Hepatocyte (in vitro differentiated cells): ENCODE data around the gene LPAR1. TPM values are rescaled to one million over a fixed set of nuclear protein-coding genes. Genes with fewer than 3 reads are reported as not detected.

Experiments
- DNase-seq: peaks from one replicate; pipeline ENCODE4 v3.0.0-alpha.2; 2016; ENCODE audit warnings: low spot score
- H2AFZ ChIP-seq: fragments of 200-600 bp; sonication (generic); 2 replicates; pipeline ENCODE4 v1.6.0; 2016; ENCODE audit warnings: antibody characterized with exemption, mild to moderate bottlenecking
- H3K27ac ChIP-seq: fragments of 200-600 bp; sonication (generic); 2 replicates; pipeline ENCODE4 v1.5.1; 2016; ENCODE audit warnings: mild to moderate bottlenecking
- H3K27me3 ChIP-seq: fragments of 200-600 bp; sonication (generic); 2 replicates; pipeline ENCODE4 v1.6.1; 2016
- H3K36me3 ChIP-seq: fragments of 200-600 bp; sonication (generic); replicated peaks from 2 replicates; pipeline ENCODE4 v1.5.1; 2016; ENCODE audit warnings: low read depth; ENCODE audit not compliant: insufficient read depth
- H3K4me1 ChIP-seq: fragments of 200-600 bp; sonication (generic); 2 replicates; pipeline ENCODE4 v1.5.1; 2016; ENCODE audit warnings: mild to moderate bottlenecking, moderate library complexity; ENCODE audit not compliant: insufficient read depth
- H3K4me2 ChIP-seq: fragments of 200-600 bp; sonication (generic); 2 replicates; pipeline ENCODE4 v1.6.0; 2016
- H3K4me3 ChIP-seq: fragments of 200-600 bp; sonication (generic); 2 replicates; pipeline ENCODE4 v1.5.1; 2016; ENCODE audit warnings: mild to moderate bottlenecking
- H3K79me2 ChIP-seq: fragments of 200-600 bp; sonication (generic); 2 replicates; pipeline ENCODE4 v1.6.0; 2017; ENCODE audit warnings: mild to moderate bottlenecking
- H3K9me2 ChIP-seq: fragments of 200-600 bp; sonication (generic); replicated peaks from 2 replicates; pipeline ENCODE4 v1.6.0; 2017; ENCODE audit warnings: mild to moderate bottlenecking; ENCODE audit not compliant: insufficient read depth
- H3K9me3 ChIP-seq: fragments of 200-600 bp; sonication (generic); 2 replicates; pipeline ENCODE4 v1.5.1; 2016; ENCODE audit warnings: low read depth, mild to moderate bottlenecking
- H4K20me1 ChIP-seq: fragments of 200-600 bp; sonication (generic); 2 replicates; pipeline ENCODE4 v1.6.0; 2016; ENCODE audit warnings: mild to moderate bottlenecking; ENCODE audit not compliant: insufficient read depth, poor library complexity, severe bottlenecking
- EZH2 ChIP-seq: fragments of 200-600 bp; sonication (generic); IDR thresholded peaks from 2 replicates; pipeline ENCODE4 v1.6.1; 2016; ENCODE audit warnings: antibody characterized with exemption, mild to moderate bottlenecking, borderline replicate concordance
- EZH2phosphoT487 ChIP-seq: fragments of 200-600 bp; sonication (generic); IDR thresholded peaks from one replicate; pipeline ENCODE4 v1.6.1; 2018; ENCODE audit warnings: antibody characterized with exemption, mild to moderate bottlenecking, low read depth, moderate library complexity; ENCODE audit not compliant: unreplicated experiment, severe bottlenecking
- WGBS: methylation state at CpG from one replicate; pipeline ENCODE4 v1.1.6; 2016; ENCODE audit warnings: low lambda C conversion rate; ENCODE audit errors: missing lambda C conversion rate; 5-methylcytosine and 5-hydroxymethylcytosine counted together
- polyA plus RNA-seq: library from polyadenylated mRNA; unstranded; fragments of >200 nt; fragmentation: Nextera tagmentation; extraction: Ambion mirVana; gene quantifications from 2 replicates; pipeline ENCODE4 v1.2.1, GENCODE V29; 2016
- total RNA-seq: library from RNA; depleted of rRNA; stranded (reverse); fragments of >200 nt; gene quantifications from 2 replicates; pipeline ENCODE4 v1.2.3, GENCODE V29; 2014
- TF ChIP-seq, protein P1 (sequence below): fragments of 200-600 bp; sonication (generic); IDR thresholded peaks from 2 replicates; pipeline ENCODE4 v1.5.1; 2016; ENCODE audit warnings: antibody characterized with exemption, mild to moderate bottlenecking; ENCODE audit not compliant: poor library complexity

Gene LPAR1
- total and polyA plus RNA-seq, 2 experiments from 2014 or later = 20.2 to 36.8 TPM

DNA sequence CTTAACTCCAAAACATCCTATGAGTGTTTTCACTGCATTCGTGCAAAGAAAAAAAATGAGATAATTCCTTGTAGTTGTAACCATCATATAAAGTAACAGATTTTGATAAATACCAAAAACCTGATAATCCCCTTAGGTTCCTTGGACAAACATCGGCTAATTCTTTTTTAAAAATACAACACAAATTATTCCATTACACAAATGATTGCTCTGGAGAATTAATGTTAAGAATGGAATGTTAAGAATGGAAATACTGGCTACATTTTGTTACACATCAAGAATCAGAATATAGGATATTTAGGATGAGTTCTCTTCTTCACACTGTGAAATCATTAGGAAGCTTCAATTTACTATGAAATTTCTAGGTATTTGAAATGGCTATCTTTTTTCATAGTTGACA lies 139.4 kb downstream of the LPAR1 start:
- Histone ChIP-seq H4K20me1 (no peaks in the 10 kb centered on the region), H2AFZ (no peak overlapping the region), H3K4me1 (peaks cover 4% of the 10 kb centered on the region), H3K79me2 (no peaks in the 10 kb centered on the region), H3K27me3 (no peaks in the 10 kb centered on the region), H3K4me2 (no peak overlapping the region), H3K36me3 (no peaks in the 10 kb centered on the region), H3K9me2 (no peaks in the 10 kb centered on the region), H3K27ac (no peak overlapping the region), H3K4me3 (no peak overlapping the region), H3K9me3 (no peaks in the 10 kb centered on the region)
- no peak for DNase-seq
- 95% methylated on average over 2 of the region's 2 CpGs for WGBS
- TF ChIP-seq EZH2 (no peak), EZH2phosphoT487 (no peak)
- TF ChIP-seq, protein P1, sequence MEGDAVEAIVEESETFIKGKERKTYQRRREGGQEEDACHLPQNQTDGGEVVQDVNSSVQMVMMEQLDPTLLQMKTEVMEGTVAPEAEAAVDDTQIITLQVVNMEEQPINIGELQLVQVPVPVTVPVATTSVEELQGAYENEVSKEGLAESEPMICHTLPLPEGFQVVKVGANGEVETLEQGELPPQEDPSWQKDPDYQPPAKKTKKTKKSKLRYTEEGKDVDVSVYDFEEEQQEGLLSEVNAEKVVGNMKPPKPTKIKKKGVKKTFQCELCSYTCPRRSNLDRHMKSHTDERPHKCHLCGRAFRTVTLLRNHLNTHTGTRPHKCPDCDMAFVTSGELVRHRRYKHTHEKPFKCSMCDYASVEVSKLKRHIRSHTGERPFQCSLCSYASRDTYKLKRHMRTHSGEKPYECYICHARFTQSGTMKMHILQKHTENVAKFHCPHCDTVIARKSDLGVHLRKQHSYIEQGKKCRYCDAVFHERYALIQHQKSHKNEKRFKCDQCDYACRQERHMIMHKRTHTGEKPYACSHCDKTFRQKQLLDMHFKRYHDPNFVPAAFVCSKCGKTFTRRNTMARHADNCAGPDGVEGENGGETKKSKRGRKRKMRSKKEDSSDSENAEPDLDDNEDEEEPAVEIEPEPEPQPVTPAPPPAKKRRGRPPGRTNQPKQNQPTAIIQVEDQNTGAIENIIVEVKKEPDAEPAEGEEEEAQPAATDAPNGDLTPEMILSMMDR = no peak

DNA sequence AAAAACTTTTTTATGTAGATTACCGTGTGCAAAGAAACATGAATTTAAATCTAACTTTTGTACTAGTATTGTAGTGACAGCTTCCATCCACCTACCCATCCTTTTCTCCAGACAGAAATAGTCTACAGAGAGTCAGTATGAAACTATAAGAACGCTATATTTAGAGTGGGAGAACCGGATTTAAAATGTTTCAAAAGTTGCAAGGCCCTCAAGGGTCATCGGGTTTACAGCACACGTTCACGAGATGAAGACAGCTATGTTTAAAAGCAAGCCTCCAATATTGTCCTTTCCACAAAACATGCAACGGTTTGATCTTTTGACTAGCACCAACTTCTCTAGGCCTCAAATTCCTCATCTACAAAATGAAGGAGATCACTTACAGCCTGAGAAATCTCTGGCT lies 139.9 kb downstream of the LPAR1 start:
- Histone ChIP-seq H3K79me2 (no peaks in the 10 kb centered on the region), H3K36me3 (no peaks in the 10 kb centered on the region), H3K27me3 (no peaks in the 10 kb centered on the region), H4K20me1 (no peaks in the 10 kb centered on the region), H3K4me2 (no peak overlapping the region), H3K27ac (no peak overlapping the region), H3K9me2 (no peaks in the 10 kb centered on the region), H2AFZ (no peak overlapping the region), H3K4me1 (peaks cover 4% of the 10 kb centered on the region), H3K9me3 (no peaks in the 10 kb centered on the region), H3K4me3 (no peak overlapping the region)
- TF ChIP-seq EZH2 (no peak), EZH2phosphoT487 (no peak)
- TF ChIP-seq, protein P1 = no peak
- WGBS = 81% methylated on average over 7 of the region's 7 CpGs
- DNase-seq = no peak

DNA sequence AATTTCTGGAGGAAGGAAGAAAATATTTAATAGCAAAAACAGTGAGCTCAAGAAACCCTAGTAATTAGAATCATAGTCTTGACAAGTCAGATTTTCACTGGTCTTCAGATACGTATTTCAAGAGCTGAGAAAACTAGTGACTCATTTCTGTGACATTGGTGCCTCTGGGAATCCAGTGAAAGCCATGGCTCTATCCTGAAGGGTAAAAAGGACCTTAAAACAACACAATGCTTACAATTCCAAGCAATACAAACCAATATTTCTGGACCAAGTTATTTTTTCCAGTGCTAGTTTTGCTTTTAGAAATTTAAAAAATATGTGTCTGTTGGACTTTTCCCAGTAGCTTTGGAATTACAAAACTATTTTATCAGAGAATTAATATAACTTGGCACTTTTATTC lies 140.3 kb downstream of the LPAR1 start:
- no peak for TF ChIP-seq EZH2
- TF ChIP-seq, protein P1 = no peak
- TF ChIP-seq EZH2phosphoT487 = no peak
- no peak overlapping the region for H3K4me2 ChIP-seq
- no peaks in the 10 kb centered on the region for H3K36me3 ChIP-seq
- no peak overlapping the region for H3K4me3 ChIP-seq
- no peak overlapping the region for H3K27ac ChIP-seq
- no peak for DNase-seq
- H3K27me3 ChIP-seq = no peaks in the 10 kb centered on the region
- WGBS = 97% methylated on average over 1 of the region's 1 CpG
- H3K79me2 ChIP-seq = no peaks in the 10 kb centered on the region
- no peak overlapping the region for H2AFZ ChIP-seq
- H4K20me1 ChIP-seq = no peaks in the 10 kb centered on the region
- H3K4me1 ChIP-seq = peaks cover 4% of the 10 kb centered on the region
- H3K9me2 ChIP-seq = no peaks in the 10 kb centered on the region
- H3K9me3 ChIP-seq = no peaks in the 10 kb centered on the region
